H1 (cell line): Measurements from ENCODE around the gene ABCG1. TPM values are rescaled to one million over a fixed set of nuclear protein-coding genes. Genes with fewer than 3 reads are reported as not detected.

Source experiments
- CTCF ChIA-PET: fragments of 300-600 bp; sonication (Branson Sonifier 250); formaldehyde crosslinking; loops from one replicate; lab custom pipeline; 2021; ENCODE audit not compliant: partially characterized antibody; lab: Charles Lee
- POLR2A ChIA-PET: fragments of 300-600 bp; sonication (Branson Sonifier 250); formaldehyde crosslinking; loops from one replicate; lab custom pipeline; 2021; ENCODE audit warnings: inconsistent platforms; ENCODE audit not compliant: partially characterized antibody; lab: Charles Lee
- DNase-seq, 2 experiments: peaks; one replicate each; pipeline versions ENCODE4 v3.0.0 to v3.0.0-alpha.2; 2010 to 2022; ENCODE audit warnings: low spot score in 2 of 2, low read depth in 1 of 2, mixed read lengths in 1 of 2
- FAIRE-seq: peaks from 2 replicates; lab custom pipeline; 2011; peaks lifted over from hg19 to GRCh38; lab: Jason Lieb, UNC
- H2AFZ ChIP-seq: 2 replicates; pipeline ENCODE4 v1.8.1; 2012; ENCODE audit warnings: low read length, inconsistent platforms
- H2AK5ac ChIP-seq: 2 replicates; pipeline ENCODE4 v1.6.1; 2013; ENCODE audit warnings: low read depth, low read length
- H2BK120ac ChIP-seq: replicated peaks from 2 replicates; pipeline ENCODE3; 2013; ENCODE audit warnings: low read depth, low read length, inconsistent platforms
- H2BK12ac ChIP-seq: 2 replicates; pipeline ENCODE4 v1.6.1; 2013; ENCODE audit warnings: low read depth, low read length
- H2BK15ac ChIP-seq: 2 replicates; pipeline ENCODE4 v1.6.1; 2013; ENCODE audit warnings: low read length
- H2BK20ac ChIP-seq: 2 replicates; pipeline ENCODE4 v1.6.1; 2013; ENCODE audit warnings: low read length
- H2BK5ac ChIP-seq: 2 replicates; pipeline ENCODE4 v1.6.1; 2013; ENCODE audit warnings: low read depth, low read length
- H3K14ac ChIP-seq: 2 replicates; pipeline ENCODE4 v1.6.1; 2013; ENCODE audit warnings: inconsistent platforms; ENCODE audit not compliant: insufficient read length
- H3K18ac ChIP-seq: 2 replicates; pipeline ENCODE4 v1.6.1; 2013; ENCODE audit warnings: low read length; ENCODE audit errors: extremely low read depth
- H3K23ac ChIP-seq: 2 replicates; pipeline ENCODE4 v1.6.1; 2013; ENCODE audit warnings: inconsistent platforms; ENCODE audit not compliant: insufficient read length
- H3K23me2 ChIP-seq: 2 replicates; pipeline ENCODE4 v1.6.1; 2013; ENCODE audit warnings: low read depth, low read length
- H3K27ac ChIP-seq: 2 replicates; pipeline ENCODE4 v1.6.1; 2011; ENCODE audit warnings: low read depth, low read length, inconsistent platforms
- H3K27me3 ChIP-seq, 4 experiments: replicated peaks in 1 of 4; 1 replicate in 1 of 4; 2 replicates in 3 of 4; pipeline versions ENCODE4 v1.6.1 to v1.8.1; 2011 to 2013; ENCODE audit warnings: low read length in 3 of 4, mild to moderate bottlenecking in 3 of 4, inconsistent platforms in 2 of 4, mixed read lengths in 2 of 4, moderate library complexity in 1 of 4; ENCODE audit not compliant: control insufficient read depth in 3 of 4, insufficient read depth in 3 of 4; ENCODE audit errors: extremely low read depth in 1 of 4
- H3K36me3 ChIP-seq, 4 experiments: 2 replicates each; pipeline versions ENCODE4 v1.6.1 to v1.8.1; 2011 to 2013; ENCODE audit warnings: mild to moderate bottlenecking in 4 of 4, low read length in 3 of 4, moderate library complexity in 2 of 4, control low read depth in 1 of 4, inconsistent platforms in 1 of 4; ENCODE audit not compliant: insufficient read depth in 4 of 4, control insufficient read depth in 2 of 4
- H3K4ac ChIP-seq: replicated peaks from 2 replicates; pipeline ENCODE3; 2013; ENCODE audit warnings: low read length, low read depth, mixed read lengths, inconsistent platforms; ENCODE audit not compliant: insufficient read length
- H3K4me1 ChIP-seq, 4 experiments: replicated peaks in 1 of 4; 1 replicate in 1 of 4; 2 replicates in 3 of 4; pipeline versions ENCODE4 v1.6.1 to v1.8.1; 2011 to 2013; ENCODE audit warnings: low read length in 3 of 4, inconsistent platforms in 2 of 4, mixed read lengths in 1 of 4; ENCODE audit not compliant: insufficient read depth in 4 of 4, control insufficient read depth in 3 of 4
- H3K4me2 ChIP-seq, 2 experiments: 2 replicates each; pipeline versions ENCODE4 v1.6.1 to v1.8.1; 2011 to 2013; ENCODE audit warnings: low read depth in 2 of 2, low read length in 2 of 2, control low read depth in 1 of 2, inconsistent platforms in 1 of 2, mild to moderate bottlenecking in 1 of 2; ENCODE audit not compliant: insufficient read depth in 1 of 2
- H3K4me3 ChIP-seq, 4 experiments: fragments of 200-600, 300-600 bp in 1 of 4; sonication (generic), shearing (Covaris generic), sonication (Bioruptor Twin) in 1 of 4; 2 replicates each; pipeline versions ENCODE4 v1.5.1 to v1.8.1; 2011 to 2016; ENCODE audit warnings: low read length in 4 of 4, low read depth in 3 of 4, control low read depth in 2 of 4, inconsistent platforms in 2 of 4, mild to moderate bottlenecking in 2 of 4, mixed read lengths in 1 of 4, moderate library complexity in 1 of 4; ENCODE audit not compliant: insufficient read depth in 2 of 4; ENCODE audit errors: extremely low read depth in 1 of 4
- H3K56ac ChIP-seq: replicated peaks from 2 replicates; pipeline ENCODE3; 2013; ENCODE audit warnings: low read depth, mild to moderate bottlenecking, mixed read lengths, low read length, inconsistent platforms; ENCODE audit not compliant: insufficient read length
- H3K79me1 ChIP-seq: 2 replicates; pipeline ENCODE4 v1.6.1; 2013; ENCODE audit warnings: low read depth, low read length, control low read depth
- H3K79me2 ChIP-seq, 2 experiments: 2 replicates each; pipeline versions ENCODE4 v1.6.1 to v1.8.1; 2012 to 2013; ENCODE audit warnings: low read length in 2 of 2, mild to moderate bottlenecking in 2 of 2, inconsistent platforms in 1 of 2; ENCODE audit not compliant: insufficient read depth in 2 of 2, control insufficient read depth in 1 of 2
- H3K9ac ChIP-seq, 4 experiments: replicated peaks in 1 of 4; 1 replicate in 1 of 4; 2 replicates in 3 of 4; pipeline versions ENCODE4 v1.6.1 to v1.8.1; 2011 to 2013; ENCODE audit warnings: low read depth in 3 of 4, low read length in 3 of 4, control low read depth in 2 of 4, mild to moderate bottlenecking in 2 of 4, moderate library complexity in 2 of 4, inconsistent platforms in 1 of 4; ENCODE audit errors: extremely low read depth in 1 of 4
- H3K9me3 ChIP-seq, 2 experiments: 2 replicates each; pipeline versions ENCODE4 v1.6.1 to v1.8.1; 2012 to 2013; ENCODE audit warnings: mild to moderate bottlenecking in 2 of 2, moderate library complexity in 2 of 2, control low read depth in 1 of 2, inconsistent platforms in 1 of 2, low read depth in 1 of 2, low read length in 1 of 2, mixed read lengths in 1 of 2; ENCODE audit not compliant: insufficient read depth in 2 of 2
- H4K20me1 ChIP-seq, 2 experiments: replicated peaks in 1 of 2; 2 replicates each; pipeline versions ENCODE3 to v1.8.1; 2011 to 2013; ENCODE audit warnings: inconsistent platforms in 2 of 2, low read length in 2 of 2, mild to moderate bottlenecking in 1 of 2; ENCODE audit not compliant: insufficient read depth in 2 of 2, control insufficient read depth in 1 of 2
- H4K5ac ChIP-seq: 2 replicates; pipeline ENCODE4 v1.6.1; 2013; ENCODE audit warnings: low read length, low read depth, mixed read lengths, inconsistent platforms; ENCODE audit not compliant: insufficient read length
- H4K8ac ChIP-seq: 2 replicates; pipeline ENCODE4 v1.8.0; 2013; ENCODE audit warnings: mild to moderate bottlenecking, moderate library complexity, low read length, inconsistent platforms; ENCODE audit not compliant: insufficient read depth; ENCODE audit errors: extremely low read depth
- H4K91ac ChIP-seq: replicated peaks from 2 replicates; pipeline ENCODE3; 2013; ENCODE audit warnings: low read length, mixed read lengths, inconsistent platforms; ENCODE audit not compliant: insufficient read length
- BRCA1 ChIP-seq: IDR thresholded peaks from 2 replicates; pipeline ENCODE4 v1.6.1; 2012; ENCODE audit warnings: low read depth, low read length, improper control_type of control experiment
- GTF2F1 ChIP-seq: IDR thresholded peaks from 2 replicates; pipeline ENCODE4 v1.6.1; 2012; ENCODE audit warnings: low read depth, low read length, improper control_type of control experiment, borderline replicate concordance
- NANOG ChIP-seq: IDR thresholded peaks from 2 replicates; pipeline ENCODE4 v1.6.1; 2011; ENCODE audit warnings: low read length, low read depth, mild to moderate bottlenecking, inconsistent platforms; ENCODE audit not compliant: insufficient read depth, poor library complexity, severe bottlenecking
- NRF1 ChIP-seq: IDR thresholded peaks from 2 replicates; pipeline ENCODE4 v1.6.1; 2011; ENCODE audit warnings: mild to moderate bottlenecking, low read depth, low read length, improper control_type of control experiment
- RNF2 ChIP-seq: fragments of 200-900, 300-1000 bp; sonication (generic); IDR thresholded peaks from 2 replicates; pipeline ENCODE4 v1.7.1; 2016; ENCODE audit warnings: borderline replicate concordance, low read depth, mild to moderate bottlenecking, antibody characterized with exemption, low read length; ENCODE audit not compliant: poor library complexity, severe bottlenecking; ENCODE audit errors: missing control alignments
- SUZ12 ChIP-seq: fragments of 200-600 bp; sonication (generic); IDR thresholded peaks from 2 replicates; pipeline ENCODE4 v1.6.1; 2012; ENCODE audit warnings: mild to moderate bottlenecking, inconsistent platforms, low read length, moderate library complexity, mixed read lengths
- ZNF274 ChIP-seq: IDR thresholded peaks from 2 replicates; pipeline ENCODE4 v1.7.0; 2012; ENCODE audit warnings: low read length, borderline replicate concordance; ENCODE audit errors: extremely low read depth
- WGBS, 2 experiments: shearing (Covaris generic) in 1 of 2; methylation state at CpG; one replicate each; pipeline versions ENCODE4 v1.1.6 to v1.1.7; 2013 to 2015; ENCODE audit warnings: low lambda C conversion rate in 2 of 2, mixed read lengths in 2 of 2, inconsistent platforms in 1 of 2, low coverage in 1 of 2, missing lambda C conversion rate in 1 of 2; ENCODE audit not compliant: insufficient replicate concordance in 2 of 2, insufficient coverage in 1 of 2, insufficient read length in 1 of 2; ENCODE audit errors: extremely low coverage in 1 of 2, missing lambda C conversion rate in 1 of 2; 5-methylcytosine and 5-hydroxymethylcytosine counted together
- polyA plus RNA-seq, 7 experiments: library from polyadenylated mRNA; depleted of rRNA in 3 of 7; stranded (reverse) in 5 of 7; unstranded in 2 of 7; fragments of >200 nt in 5 of 7; fragments of 200-250 nt in 2 of 7; gene quantifications; 1 replicate in 5 of 7; 2 replicates in 1 of 7; 4 replicates in 1 of 7; pipeline versions ENCODE4 v1.2.1 to v1.2.3, GENCODE V29; 2011 to 2013; ENCODE audit warnings: missing spikeins in 2 of 7, mixed read lengths in 2 of 7
- total RNA-seq: library from RNA; stranded (reverse); fragmentation: NEBNext Ultra II Directional; extraction: Animal tissue kit (Norgen Biotek cat#: 25700); gene quantifications from 2 replicates; pipeline ENCODE4 v1.2.1, GENCODE V29; 2021

The ABCG1 gene
- total and polyA plus RNA-seq, 2 of the 8 experiments (the other 6 are each of a cell fraction or from before 2014, with no cell fraction given), result 2.1 to 4.0 TPM

DNA sequence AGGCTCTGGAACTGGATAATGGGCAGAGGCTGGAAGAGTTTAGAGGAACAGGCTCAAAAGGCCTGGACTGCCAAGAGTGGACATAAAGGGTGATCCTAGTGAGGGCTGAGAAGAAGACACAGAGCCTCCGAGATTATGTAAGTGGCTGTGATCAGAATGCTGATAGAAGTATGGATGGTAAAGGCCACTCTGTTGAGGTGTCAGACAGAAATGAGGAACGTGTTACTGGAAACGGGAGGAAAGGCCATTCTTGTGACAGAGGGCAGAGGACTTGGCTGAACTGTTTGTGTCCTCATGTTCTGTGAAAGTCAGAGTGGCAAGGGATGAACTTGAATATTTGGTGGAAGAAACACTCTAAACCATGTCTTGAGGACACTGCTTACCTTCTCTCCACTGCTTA is 6.7 kb upstream of the ABCG1 start:
- Histone ChIP-seq H3K4me2 (no peak overlapping the region), H3K79me2 (no peaks in the 10 kb centered on the region), H3K4me3 (no peak overlapping the region), H4K91ac (no peak overlapping the region), H3K79me1 (no peaks in the 10 kb centered on the region), H2BK20ac (no peak overlapping the region), H4K5ac (no peak overlapping the region), H3K4ac (no peak overlapping the region), H3K27me3 (peaks cover 0 to 6% (median 2%) of the 10 kb centered on the region in 4 experiments; a peak in 4 of 7 replicates), H2BK12ac (no peak overlapping the region), H3K23ac (no peak overlapping the region), H3K56ac (no peak overlapping the region), H4K8ac (no peak overlapping the region), H3K23me2 (no peaks in the 10 kb centered on the region), H2BK5ac (no peak overlapping the region), H3K9me3 (peaks cover 11 to 16% of the 10 kb centered on the region in 2 experiments), H3K36me3 (no peaks in the 10 kb centered on the region), H3K18ac (no peak overlapping the region), H2BK15ac (no peak overlapping the region), H3K27ac (no peak overlapping the region), H2BK120ac (no peak overlapping the region), H2AK5ac (no peak overlapping the region), H3K9ac (no peak overlapping the region), H4K20me1 (no peaks in the 10 kb centered on the region), H3K4me1 (peaks cover 0 to 6% (median 0%) of the 10 kb centered on the region in 4 experiments; a peak in 2 of 7 replicates), H3K14ac (no peak overlapping the region), H2AFZ (no peak overlapping the region)
- DNase-seq, result no peak
- 94% methylated on average over 3 of the region's 3 CpGs; no CpG with 5 or more reads in 1 of the 2 experiments for WGBS, 2 experiments
- CTCF ChIA-PET, result no interaction called here
- TF ChIP-seq NANOG, result no peak
- no peak for TF ChIP-seq BRCA1
- TF ChIP-seq GTF2F1, result no peak
- no peak for TF ChIP-seq ZNF274
- TF ChIP-seq RNF2, result no peak
- no peak for TF ChIP-seq SUZ12
- no peak for TF ChIP-seq NRF1
- POLR2A ChIA-PET, result no interaction called here
- no peak for FAIRE-seq
